HS-5 (cell line): ENCODE results near the gene SLC26A1.

Experiments
- DNase-seq: peaks from one replicate; pipeline ENCODE4 v3.0.0-alpha.2; 2012; ENCODE audit warnings: low read depth

Gene SLC26A1, protein sequence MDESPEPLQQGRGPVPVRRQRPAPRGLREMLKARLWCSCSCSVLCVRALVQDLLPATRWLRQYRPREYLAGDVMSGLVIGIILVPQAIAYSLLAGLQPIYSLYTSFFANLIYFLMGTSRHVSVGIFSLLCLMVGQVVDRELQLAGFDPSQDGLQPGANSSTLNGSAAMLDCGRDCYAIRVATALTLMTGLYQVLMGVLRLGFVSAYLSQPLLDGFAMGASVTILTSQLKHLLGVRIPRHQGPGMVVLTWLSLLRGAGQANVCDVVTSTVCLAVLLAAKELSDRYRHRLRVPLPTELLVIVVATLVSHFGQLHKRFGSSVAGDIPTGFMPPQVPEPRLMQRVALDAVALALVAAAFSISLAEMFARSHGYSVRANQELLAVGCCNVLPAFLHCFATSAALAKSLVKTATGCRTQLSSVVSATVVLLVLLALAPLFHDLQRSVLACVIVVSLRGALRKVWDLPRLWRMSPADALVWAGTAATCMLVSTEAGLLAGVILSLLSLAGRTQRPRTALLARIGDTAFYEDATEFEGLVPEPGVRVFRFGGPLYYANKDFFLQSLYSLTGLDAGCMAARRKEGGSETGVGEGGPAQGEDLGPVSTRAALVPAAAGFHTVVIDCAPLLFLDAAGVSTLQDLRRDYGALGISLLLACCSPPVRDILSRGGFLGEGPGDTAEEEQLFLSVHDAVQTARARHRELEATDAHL

DNA sequence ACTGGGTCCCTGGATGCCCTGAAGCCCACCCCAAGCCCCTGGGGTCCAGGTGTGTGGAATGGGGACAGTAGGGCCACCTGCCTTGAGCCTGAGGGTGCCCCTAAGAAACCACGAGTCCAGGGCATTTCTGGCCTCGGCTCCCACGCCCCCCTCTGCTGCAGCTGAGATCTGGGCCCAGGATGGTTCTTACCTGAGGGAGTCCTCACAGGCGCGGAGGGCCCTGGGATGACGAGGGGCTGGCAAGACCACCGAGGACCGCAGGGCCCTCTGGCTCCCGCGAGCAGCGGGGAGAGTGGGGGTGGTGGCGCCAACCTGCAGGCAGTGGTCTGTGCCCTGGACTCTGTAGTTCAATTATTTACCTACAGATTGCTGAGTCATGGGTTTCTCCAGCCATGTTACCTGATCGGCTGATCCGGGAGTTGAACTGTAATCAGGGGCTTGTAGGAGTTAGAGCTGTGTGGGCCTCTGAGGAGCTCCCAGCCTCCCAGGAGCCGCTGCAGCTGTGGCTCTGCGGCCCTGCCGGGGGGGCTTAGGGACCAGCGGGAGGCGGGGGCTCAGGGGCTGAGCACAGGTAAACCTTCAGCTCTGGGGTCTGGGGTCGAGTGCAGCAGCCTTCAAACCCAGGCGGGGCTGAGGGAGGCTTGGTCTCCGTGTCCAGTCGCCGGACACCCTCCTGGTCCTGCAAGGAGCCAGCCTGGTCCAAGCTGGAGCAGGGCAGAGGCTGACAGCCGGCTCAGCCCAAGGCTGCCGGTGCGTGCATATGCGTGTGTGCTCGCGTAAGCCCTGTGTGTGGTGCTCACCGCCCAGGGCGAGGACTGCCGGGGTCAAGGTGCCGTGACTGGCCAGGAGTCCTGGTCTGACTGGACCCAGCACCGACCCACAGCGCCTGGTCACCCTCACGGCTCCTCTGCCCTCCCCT is at the start of gene SLC26A1:
SLC26A1 (minus strand) TSS at position 294 of the 919 bp plus-strand sequence. CDS start 1,701 bp downstream, outside the sequence.
- no peak for DNase-seq

DNA sequence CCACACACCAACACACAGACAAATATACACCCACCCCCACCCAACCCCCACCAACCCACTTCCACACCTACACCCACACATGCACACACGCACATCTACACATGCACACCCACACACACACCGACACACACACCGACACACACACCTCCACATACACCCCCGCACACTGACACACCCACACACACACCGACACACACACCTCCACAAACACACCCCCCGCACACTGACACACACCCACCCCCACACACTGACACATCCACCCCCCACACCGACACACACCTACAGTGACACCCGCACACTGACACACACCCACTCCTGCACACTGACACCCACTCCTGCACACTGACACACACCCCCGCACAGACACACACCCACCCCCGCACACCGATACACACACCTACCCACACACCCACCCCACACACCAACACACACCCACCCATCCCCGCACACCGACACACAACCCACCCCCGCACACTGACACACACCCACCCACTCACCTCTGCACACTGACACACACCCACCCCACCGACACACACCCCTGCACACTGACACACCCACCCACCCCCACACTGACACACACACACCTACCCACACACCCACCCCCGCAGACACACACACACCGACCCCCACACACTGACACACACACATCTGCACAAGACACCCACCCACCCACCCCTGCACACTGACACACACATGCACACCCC is 49.3 kb upstream of the SLC26A1 start:
- no peak for DNase-seq

DNA sequence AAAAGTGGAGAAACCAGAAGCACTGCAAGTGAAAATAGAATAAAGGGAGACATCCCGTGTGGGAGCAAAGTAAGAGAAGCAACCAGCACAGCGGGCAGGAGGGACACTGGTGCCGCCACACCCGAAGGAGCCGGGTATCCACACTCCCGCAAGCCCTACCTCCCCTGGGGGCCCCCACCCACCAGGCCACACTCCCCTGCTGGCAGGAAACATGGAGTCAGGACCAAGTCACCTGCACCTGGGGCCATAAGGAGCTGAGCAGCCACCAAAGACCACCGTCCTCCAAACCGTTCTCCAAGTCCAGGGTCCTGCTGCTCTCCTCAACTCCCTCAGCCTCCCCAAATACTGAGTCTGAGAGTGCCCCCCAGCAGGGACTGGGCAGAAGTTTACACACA is 48.7 kb upstream of the SLC26A1 start:
- DNase-seq: no peak

DNA sequence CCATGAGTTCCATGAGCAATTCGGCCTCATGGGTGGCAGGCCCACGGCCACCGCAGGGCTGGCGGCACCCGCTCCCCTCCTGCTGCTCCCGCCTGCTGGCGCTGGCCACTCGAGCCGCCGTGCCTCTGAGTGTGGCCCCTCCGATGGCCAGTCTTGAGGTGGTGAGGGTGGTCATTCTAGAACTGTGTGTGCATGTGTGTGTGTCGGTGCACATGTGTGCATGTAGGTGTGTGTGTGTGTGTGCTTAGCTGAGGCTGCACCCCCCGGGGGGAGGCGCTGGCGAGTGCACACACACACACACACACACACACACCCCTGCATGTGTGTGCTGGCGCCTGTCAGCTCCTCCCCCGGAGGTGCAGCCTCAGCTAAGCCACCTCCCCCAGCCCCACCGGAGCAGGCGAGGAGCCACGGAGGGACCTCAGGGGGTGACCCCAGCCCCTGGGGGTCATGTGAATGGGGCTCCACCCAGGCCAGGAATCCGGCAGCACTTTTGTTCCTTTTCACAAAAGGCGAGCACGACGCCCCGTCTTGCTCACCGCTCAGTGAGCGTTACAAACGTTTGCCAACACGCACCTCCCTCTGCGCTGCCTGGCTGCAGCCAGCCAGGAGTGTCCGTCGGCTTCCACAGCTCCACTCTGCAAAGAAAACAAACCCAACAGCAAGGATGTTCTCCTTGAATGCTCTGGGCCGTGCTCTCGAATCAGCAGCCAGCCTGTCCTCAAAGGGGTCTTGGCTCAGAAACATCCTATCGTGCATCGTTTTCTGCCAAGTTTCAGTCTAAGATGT is 48.1 kb upstream of the SLC26A1 start:
- DNase-seq: no peak

DNA sequence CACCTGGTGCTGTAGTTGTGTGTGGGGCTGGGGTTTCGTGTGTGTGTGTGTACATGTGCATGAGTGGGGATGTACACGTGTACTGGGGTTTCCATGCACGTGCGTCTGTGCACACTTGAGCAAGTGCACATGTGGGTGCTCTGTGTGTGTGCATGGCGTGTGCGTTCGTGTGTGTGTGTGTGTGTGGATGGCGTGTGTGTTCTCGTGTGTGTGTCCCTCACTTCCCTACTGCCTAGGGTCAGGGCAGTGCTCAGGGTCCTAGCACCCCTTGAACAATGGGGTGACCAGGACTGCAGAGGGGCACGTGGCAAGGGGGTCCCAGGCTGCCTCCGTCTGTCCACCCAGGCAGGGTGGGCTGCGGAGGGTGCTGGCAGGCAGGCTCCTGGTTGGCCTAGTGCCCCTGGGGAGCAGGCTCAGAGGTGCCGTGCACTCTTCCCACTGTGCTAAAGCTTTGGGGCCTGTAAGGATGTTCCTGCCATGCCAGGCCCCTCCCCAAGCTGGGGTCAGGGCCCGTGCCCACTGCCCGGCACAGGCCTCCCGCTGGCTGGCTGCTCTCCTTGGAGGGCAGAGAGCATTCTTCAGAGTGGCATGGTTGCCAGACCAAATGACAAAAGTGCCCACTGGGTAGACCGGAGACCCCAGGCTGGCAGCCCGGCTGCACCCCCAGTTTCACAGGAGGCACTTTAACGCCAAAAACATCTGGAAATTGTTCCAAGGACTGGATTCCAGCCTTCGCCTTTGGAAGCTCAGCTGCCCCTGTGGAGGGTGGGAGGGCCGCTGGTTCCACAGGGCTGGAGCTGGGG is 47.3 kb upstream of the SLC26A1 start:
- DNase-seq: no peak

DNA sequence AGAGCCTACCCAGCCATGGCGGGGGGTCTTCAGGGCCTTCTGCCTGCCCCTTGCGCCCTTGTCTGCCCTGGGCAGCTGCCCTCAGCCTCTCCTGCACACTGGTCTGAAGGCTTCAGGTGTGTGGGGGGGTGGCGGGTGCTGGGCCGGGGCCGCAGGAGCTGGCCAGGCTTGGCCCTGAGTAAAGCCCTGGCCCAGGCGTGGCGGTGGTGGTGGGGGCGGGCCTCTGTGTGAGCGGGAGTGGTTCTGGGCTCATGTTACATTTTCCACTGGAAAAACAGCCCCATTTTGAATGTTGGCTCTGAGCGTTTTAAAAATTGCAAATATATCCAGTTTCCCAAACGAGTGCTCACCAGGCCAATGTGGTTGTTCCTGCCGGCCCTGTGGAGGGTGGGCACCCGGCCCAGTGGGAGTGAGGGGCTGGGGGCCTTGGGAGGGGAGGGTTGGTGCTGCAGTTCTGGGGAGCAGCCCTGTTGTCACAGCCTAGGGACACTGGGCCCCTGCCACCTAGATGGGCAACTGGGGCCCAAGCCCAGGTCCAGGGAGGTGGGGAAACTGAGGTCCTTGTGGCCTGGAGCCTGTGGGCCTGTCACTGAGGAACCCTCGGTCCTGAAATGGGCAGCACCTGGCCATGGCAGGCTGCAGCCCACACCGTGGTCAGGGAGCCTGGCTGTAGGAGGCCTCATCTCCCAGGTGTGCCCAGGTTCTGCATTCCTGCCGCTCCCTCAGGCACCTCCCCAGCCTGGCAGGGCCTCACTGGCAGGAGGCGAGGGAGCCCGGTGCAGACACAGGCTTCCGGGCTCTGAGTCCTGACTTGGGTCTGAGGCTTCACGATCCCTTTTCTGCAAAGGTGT is 46.5 kb upstream of the SLC26A1 start:
- no peak for DNase-seq

DNA sequence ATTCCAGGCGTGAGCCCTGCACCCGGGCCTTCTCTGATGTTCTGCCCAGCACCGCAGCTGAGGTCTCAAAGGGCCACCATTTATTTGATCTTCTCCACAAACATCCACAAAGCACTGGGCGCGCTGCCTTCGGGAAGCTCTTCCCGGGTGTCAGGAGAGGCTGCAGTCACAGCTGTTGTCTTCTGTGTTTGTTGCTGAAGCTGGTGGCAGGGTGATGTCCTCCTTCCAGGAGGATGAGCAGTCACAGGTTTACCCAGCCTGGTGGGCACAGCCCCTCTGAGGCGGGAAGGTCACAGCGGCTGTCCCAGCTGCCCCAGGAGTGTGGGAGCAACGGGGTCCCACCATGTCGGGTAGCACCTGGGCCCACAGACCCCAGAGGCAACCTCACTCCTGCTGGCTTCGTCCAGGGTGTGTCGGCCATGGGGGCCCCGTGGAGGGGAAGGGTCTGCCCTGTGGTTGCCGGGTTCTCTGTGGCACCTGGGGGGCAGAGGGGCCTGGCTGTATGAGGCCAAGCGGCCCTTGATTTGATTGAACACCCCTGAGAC is 45.8 kb upstream of the SLC26A1 start:
- DNase-seq: no peak

DNA sequence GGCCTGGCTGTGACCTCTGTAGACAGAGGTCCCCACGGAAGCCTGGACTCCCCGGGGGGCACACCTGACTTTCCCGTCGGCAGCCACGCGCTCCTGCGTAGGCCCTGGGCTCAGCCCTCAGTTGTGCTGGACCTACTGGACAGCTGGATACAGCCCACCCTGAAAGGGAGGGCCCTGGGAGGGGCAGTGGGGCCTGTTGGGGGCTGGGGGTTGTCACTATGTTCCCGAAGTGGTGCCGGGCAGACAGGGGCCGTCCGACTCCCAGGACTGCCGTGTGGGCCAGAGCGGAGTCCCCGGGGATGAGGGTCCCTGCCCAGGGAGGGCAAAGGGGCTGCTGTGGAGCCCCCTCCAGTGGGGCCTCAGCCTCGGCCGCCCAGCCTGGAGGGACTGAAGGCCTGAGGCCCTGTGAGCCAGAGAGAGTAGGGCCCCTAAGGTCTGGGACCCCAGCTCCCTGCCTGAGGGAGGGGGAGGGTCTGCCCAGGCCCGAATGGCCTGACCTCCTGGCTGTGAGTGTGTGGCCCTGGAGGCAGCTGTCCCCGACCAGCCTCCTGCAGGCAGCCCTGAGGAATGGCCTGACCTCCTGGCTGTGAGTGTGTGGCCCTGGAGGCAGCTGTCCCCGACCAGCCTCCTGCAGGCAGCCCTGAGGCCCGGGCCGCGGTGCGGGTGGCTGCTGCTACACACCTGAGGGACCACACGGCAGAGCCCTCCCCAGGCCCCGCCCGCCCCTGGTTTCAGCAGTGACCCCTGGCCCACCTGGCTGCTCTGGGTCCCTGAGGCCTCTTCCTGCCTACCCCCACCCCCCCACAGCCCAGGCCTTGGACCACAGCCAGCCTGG is 44.0 kb upstream of the SLC26A1 start:
- no peak for DNase-seq

DNA sequence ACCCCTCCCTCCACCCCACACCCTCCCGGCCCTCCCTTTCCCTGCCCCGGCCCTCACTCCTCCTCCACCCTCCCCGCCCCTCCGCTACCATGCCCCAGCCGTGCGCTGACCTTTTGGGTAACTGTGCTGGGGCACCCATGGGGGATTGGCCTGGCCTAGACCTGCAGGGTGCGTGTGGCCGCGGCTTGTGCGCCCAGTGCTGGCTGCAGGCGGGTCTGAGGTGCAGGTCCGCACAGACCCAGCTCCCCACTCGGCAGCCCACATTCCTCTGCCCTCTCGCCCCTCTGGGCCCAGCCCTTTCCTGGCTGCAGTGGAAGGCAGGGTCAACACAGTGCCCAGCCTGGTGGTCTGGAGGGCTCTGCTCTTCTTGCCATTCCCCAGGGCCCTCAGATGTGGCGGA is 42.9 kb upstream of the SLC26A1 start:
- no peak for DNase-seq

DNA sequence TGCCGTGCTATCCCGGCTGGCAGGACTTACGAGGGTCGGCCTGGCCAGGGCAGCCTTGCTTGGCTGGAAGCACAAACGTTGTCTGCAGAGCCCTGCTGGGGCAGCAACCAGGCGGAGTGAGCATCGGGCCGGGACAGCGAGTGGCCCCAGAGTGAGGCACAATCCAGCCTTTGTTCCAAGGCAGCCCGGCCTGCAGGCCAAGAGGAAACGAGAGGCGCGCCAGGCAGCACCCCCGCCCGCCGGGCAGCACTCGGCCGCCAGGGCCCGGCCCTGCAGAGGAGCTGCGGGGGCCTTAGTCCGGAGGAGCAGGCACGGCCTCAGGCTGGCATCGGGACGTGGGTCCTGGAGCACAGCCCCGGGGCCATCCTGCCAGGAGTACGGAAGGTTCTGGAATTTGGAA is 42.3 kb upstream of the SLC26A1 start:
- no peak for DNase-seq

DNA sequence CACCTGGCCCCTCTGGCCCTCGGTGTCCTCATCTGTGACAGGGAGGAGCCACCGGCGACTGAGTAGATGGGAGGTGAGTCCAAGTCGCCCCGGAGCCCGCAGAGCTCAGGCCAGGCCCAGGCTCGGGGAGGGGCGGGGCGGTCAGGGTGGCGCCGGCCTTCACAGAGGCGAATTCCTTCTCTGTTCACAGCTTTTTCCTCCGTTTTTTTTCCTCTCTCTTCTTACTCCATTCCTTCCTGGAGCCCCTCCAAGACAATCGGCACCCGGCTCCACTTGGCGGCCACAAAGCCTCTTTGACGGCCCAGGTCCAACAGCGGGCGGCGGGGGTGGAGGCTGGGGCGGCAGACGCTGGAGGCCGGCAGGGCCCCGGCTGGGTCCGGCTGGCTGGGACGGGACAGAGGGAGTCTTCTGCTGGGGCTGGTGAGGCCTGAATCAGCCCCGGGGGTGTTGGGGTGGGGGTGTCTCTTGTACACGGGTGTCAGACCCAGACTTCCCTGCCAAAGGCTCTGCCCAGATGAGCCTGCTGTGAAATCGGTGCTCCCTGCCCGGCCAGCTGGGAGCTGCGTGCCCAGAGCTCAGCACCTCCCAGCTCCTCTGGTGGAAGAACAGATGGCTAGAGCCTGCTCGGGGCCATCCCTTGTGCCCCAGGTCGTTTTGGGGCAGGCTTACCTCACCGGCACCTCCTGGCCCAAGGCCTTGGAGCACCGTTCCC is 40.8 kb upstream of the SLC26A1 start:
- no peak for DNase-seq

DNA sequence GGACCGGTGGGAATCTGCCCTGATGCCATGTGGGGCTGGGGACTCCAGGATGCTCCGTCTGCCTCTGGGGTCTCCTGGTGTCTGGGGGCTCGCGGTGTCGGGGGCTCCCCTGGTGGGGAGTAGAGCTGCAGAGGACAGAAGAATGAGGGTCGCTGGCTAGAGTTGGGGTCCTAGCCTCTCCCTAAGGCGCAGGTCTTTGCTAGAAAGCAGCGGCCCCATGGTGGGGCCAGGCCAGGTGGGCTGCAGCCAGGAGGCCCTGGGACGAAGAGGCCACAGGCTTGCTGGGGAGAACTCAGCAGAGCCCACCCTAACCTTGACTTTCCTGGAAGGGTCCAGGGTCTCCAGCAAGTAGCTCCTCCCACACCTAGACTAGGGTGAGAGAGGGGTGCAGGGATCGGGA is 39.7 kb upstream of the SLC26A1 start:
- DNase-seq: no peak

DNA sequence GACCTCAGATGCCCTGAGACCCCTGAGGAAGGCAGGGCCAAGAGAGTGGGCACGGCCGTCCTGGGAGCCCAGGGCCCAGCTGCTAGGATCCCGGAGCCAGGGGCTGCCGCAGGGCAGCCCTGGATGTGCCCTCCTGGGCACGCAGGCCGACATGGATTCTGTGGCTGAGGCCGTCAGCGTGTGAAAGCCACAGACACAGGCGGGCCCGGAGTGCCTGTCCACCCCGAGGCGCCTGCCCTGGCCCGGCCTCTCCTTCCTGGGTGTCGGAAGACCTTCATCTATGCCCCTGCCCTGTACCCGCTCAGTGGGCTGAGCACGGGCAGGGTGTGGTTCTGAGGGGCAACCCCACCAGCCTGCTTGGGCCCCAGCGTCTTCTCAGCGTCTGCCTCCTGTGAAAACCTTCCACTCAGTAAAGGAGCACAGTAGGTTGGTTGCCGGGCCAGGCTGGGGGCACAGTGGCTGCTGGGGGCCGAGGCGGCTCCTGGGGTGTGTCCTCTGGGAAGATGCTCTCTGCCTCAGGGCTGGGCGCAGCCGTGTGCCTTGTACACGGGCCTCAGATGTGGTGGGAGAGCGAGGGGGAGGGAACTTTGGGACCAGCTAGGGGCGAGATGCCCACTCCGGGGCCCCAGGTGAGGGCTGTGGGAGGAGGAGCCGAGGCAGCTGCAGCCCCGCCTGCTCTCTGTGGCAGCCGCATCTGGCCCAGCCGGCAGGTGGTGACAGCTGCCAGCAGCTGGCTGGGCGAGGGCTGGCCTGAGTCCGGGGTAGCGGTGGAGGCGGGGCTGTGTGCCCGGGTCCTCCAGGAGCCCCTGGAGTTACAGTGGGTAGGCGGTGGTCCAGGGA is 39.0 kb upstream of the SLC26A1 start:
- DNase-seq: no peak

DNA sequence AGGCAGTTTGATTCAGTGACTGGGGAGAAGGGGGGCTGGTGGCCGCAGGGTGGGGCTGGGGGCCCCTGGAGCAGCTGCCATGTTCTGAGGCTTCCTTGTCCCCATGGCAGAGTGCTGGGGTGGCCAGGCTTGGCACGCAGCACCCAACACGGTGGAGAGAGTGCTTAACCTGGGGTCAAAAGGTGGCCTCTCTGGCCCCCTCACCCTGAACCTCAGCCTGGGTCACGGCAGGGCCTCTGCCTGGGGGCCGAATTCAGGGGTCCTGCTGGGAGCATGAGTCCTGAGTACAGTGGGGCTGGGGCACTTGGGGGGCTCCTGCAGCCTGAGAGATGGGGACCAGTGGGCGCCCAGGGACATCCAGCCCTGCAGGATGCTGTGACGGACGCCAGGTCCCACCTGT is 38.1 kb upstream of the SLC26A1 start:
- DNase-seq: no peak

DNA sequence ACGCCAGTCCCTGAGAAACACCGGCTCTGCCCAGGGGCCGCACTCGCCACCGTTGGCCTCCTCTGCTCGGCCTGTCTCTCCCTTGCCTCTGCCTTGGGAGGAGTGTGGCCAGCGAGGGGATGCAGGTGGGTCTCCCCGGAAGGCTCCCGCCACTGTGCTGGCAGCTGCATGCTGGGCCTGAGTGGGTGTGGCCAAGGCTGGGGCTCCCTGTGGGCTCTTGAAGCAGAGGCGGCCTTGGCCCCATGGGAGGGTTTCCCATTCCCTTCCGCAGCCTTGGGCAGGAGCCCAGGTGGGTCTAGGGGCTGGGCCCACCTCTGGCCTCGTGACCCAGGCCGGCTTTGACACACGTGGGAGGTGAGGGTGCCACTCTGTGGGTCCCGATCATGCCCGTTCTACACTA is 37.4 kb upstream of the SLC26A1 start:
- no peak for DNase-seq

DNA sequence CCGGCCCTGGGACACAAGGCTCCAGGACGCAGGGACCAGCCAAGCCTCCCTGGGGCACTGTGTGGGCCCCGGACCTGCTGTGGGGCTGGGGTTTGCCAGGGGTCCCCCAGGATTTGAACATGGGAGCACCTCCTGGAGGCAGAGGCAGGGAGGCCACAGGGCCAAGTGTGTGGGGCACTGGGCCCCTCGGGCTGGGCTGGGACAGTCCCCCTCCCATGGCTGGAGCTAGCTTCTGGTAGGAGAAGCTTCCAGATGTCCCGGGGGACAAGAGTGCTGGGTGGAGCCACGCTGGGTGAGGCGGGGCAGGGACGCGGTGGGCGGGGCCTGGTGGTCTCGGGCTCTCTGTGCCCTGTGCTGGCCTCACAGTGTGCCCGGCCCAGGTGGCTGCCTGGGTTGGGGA is 36.8 kb upstream of the SLC26A1 start:
- no peak for DNase-seq
